GM12878 (cell line): ENCODE results near the gene MFAP1. TPM values are rescaled to one million over a fixed set of nuclear protein-coding genes. Genes with fewer than 3 reads are reported as not detected.

Source experiments
- microRNA counts: library from miRNA; unstranded; fragments of <30 nt; microRNA quantifications from one replicate; lab custom pipeline; 2016
- microRNA-seq: library from miRNA; unstranded; fragments of <30 nt; microRNA quantifications from one replicate; pipeline ENCODE4, GENCODE V29; 2018
- polyA plus RNA-seq, 11 experiments: library from polyadenylated mRNA; depleted of rRNA in 4 of 11; unstranded in 6 of 11; stranded (reverse) in 5 of 11; fragments of >200 nt; fragmentation: Nextera tagmentation in 4 of 11; fragmentation: Illumina TruSeq in 1 of 11; extraction: Ambion mirVana in 4 of 11; extraction: Trizol in 1 of 11; gene quantifications; 1 replicate in 1 of 11; 2 replicates in 10 of 11; pipeline versions ENCODE4 v1.2.1 to v1.2.3, GENCODE V29; 2011 to 2016; ENCODE audit warnings: inconsistent platforms in 2 of 11, missing spikeins in 2 of 11, low read depth in 1 of 11
- small RNA-seq: library from RNA; depleted of rRNA; stranded (forward); fragments of <200 nt; gene quantifications from one replicate; pipeline ENCODE3, GENCODE V24; 2014
- total RNA-seq, 4 experiments: library from RNA; depleted of rRNA in 3 of 4; stranded (reverse); fragments of >200 nt in 3 of 4; fragmentation: Illumina TruSeq in 1 of 4; extraction: Trizol in 1 of 4; gene quantifications; 2 replicates each; pipeline versions ENCODE4 v1.2.1 to v1.2.3, GENCODE V29; 2013 to 2021

MFAP1 gene
- total and polyA plus RNA-seq, 10 of the 15 experiments (the other 5 are each of a cell fraction or from before 2014, with no cell fraction given) = 24.5 to 67.3 (median 47.4) TPM

MicroRNA genes within 50 kb of the gene (microRNA counts, 767-probe panel; counts per million panel counts)
- 977 counts per million, percentile 26 among the panel's probes with 10 or more counts for microRNA hsa-miR-1282 (lab: Ali Mortazavi, UCI)

Small RNA genes within 50 kb of the gene (microRNA-seq; reads per million reads assigned to microRNA genes)
- gene MIR1282 = not detected

Small RNA genes within 50 kb of the gene (small RNA-seq; reads per million reads assigned to genes)
- gene MIR1282 = not detected
- gene RF00019 = not detected

Other genes with a start within 250 kb of the MFAP1 start
Only the 7 nearest of the 11 such genes appear.
- not detected in 2 replicates for gene CKMT1A, start 130.8 kb downstream of the MFAP1 start, total RNA-seq (2014; rRNA removed)
- not detected in 2 replicates for gene CKMT1A, start 130.8 kb downstream of the MFAP1 start, total RNA-seq (2014; rRNA removed; fragmentation: Illumina TruSeq; extraction: Trizol)
- gene CKMT1A, start 130.8 kb downstream of the MFAP1 start, total RNA-seq (2021) = 0.13 TPM in 1 of 2 replicates, not detected in the other
- not detected in 2 replicates for gene CKMT1A, start 130.8 kb downstream of the MFAP1 start, polyA plus RNA-seq (2011; rRNA removed)
- not detected in 2 replicates for gene CKMT1A, start 130.8 kb downstream of the MFAP1 start, polyA plus RNA-seq (2014; fragmentation: Illumina TruSeq; extraction: Trizol)
- gene CKMT1A, start 130.8 kb downstream of the MFAP1 start, polyA plus RNA-seq (2014; fragmentation: Nextera tagmentation; extraction: Ambion mirVana) = under 1 TPM in 1 of 2 experiments, not detected in 1; 0.05 TPM
- gene CKMT1A, start 130.8 kb downstream of the MFAP1 start, polyA plus RNA-seq (2014; rRNA removed) = not detected in 2 replicates
- gene CKMT1A, start 130.8 kb downstream of the MFAP1 start, polyA plus RNA-seq (2016; fragmentation: Nextera tagmentation; extraction: Ambion mirVana) = not detected
- gene PDIA3, start 78.3 kb downstream of the MFAP1 start, total RNA-seq (2014; rRNA removed) = 71.4 and 81.4 TPM in 2 replicates
- gene PDIA3, start 78.3 kb downstream of the MFAP1 start, total RNA-seq (2014; rRNA removed; fragmentation: Illumina TruSeq; extraction: Trizol) = 225 and 236 TPM in 2 replicates
- 330 and 340 TPM in 2 replicates for gene PDIA3, start 78.3 kb downstream of the MFAP1 start, total RNA-seq (2021)
- 126 and 149 TPM in 2 replicates for gene PDIA3, start 78.3 kb downstream of the MFAP1 start, polyA plus RNA-seq (2011; rRNA removed)
- gene PDIA3, start 78.3 kb downstream of the MFAP1 start, polyA plus RNA-seq (2014; fragmentation: Illumina TruSeq; extraction: Trizol) = 367 and 458 TPM in 2 replicates
- gene PDIA3, start 78.3 kb downstream of the MFAP1 start, polyA plus RNA-seq (2014; fragmentation: Nextera tagmentation; extraction: Ambion mirVana) = 10 to 100 TPM; 18.2 to 47.8 TPM
- 116 and 118 TPM in 2 replicates for gene PDIA3, start 78.3 kb downstream of the MFAP1 start, polyA plus RNA-seq (2014; rRNA removed)
- gene PDIA3, start 78.3 kb downstream of the MFAP1 start, polyA plus RNA-seq (2016; fragmentation: Nextera tagmentation; extraction: Ambion mirVana) = 100 to 1,000 TPM; 709 to 716 TPM
- 25.4 and 25.6 TPM in 2 replicates for gene ELL3, start 47.7 kb downstream of the MFAP1 start, total RNA-seq (2014; rRNA removed)
- gene ELL3, start 47.7 kb downstream of the MFAP1 start, total RNA-seq (2014; rRNA removed; fragmentation: Illumina TruSeq; extraction: Trizol) = 15.3 and 16.2 TPM in 2 replicates
- 12.9 and 15.0 TPM in 2 replicates for gene ELL3, start 47.7 kb downstream of the MFAP1 start, total RNA-seq (2021)
- gene ELL3, start 47.7 kb downstream of the MFAP1 start, polyA plus RNA-seq (2011; rRNA removed) = 23.1 and 29.9 TPM in 2 replicates
- gene ELL3, start 47.7 kb downstream of the MFAP1 start, polyA plus RNA-seq (2014; fragmentation: Illumina TruSeq; extraction: Trizol) = 17.0 and 17.3 TPM in 2 replicates
- 10 to 100 TPM; 19.6 to 26.4 TPM for gene ELL3, start 47.7 kb downstream of the MFAP1 start, polyA plus RNA-seq (2014; fragmentation: Nextera tagmentation; extraction: Ambion mirVana)
- 18.5 and 30.3 TPM in 2 replicates for gene ELL3, start 47.7 kb downstream of the MFAP1 start, polyA plus RNA-seq (2014; rRNA removed)
- 10 to 100 TPM; 18.8 to 20.8 TPM for gene ELL3, start 47.7 kb downstream of the MFAP1 start, polyA plus RNA-seq (2016; fragmentation: Nextera tagmentation; extraction: Ambion mirVana)
- 464 and 511 TPM in 2 replicates for gene SERF2, start 32.4 kb downstream of the MFAP1 start, total RNA-seq (2014; rRNA removed)
- 502 and 521 TPM in 2 replicates for gene SERF2, start 32.4 kb downstream of the MFAP1 start, total RNA-seq (2014; rRNA removed; fragmentation: Illumina TruSeq; extraction: Trizol)
- gene SERF2, start 32.4 kb downstream of the MFAP1 start, total RNA-seq (2021) = 905 and 909 TPM in 2 replicates
- gene SERF2, start 32.4 kb downstream of the MFAP1 start, polyA plus RNA-seq (2011; rRNA removed) = 480 and 731 TPM in 2 replicates
- 347 and 1,122 TPM in 2 replicates for gene SERF2, start 32.4 kb downstream of the MFAP1 start, polyA plus RNA-seq (2014; fragmentation: Illumina TruSeq; extraction: Trizol)
- 1,000 to 10,000 TPM; 4,056 to 4,159 TPM for gene SERF2, start 32.4 kb downstream of the MFAP1 start, polyA plus RNA-seq (2014; fragmentation: Nextera tagmentation; extraction: Ambion mirVana)
- 824 and 883 TPM in 2 replicates for gene SERF2, start 32.4 kb downstream of the MFAP1 start, polyA plus RNA-seq (2014; rRNA removed)
- gene SERF2, start 32.4 kb downstream of the MFAP1 start, polyA plus RNA-seq (2016; fragmentation: Nextera tagmentation; extraction: Ambion mirVana) = 1,000 to 10,000 TPM; 1,845 to 1,938 TPM
- gene SERINC4, start 24.5 kb downstream of the MFAP1 start, total RNA-seq (2014; rRNA removed) = 0.06 and 0.11 TPM in 2 replicates
- gene SERINC4, start 24.5 kb downstream of the MFAP1 start, total RNA-seq (2014; rRNA removed; fragmentation: Illumina TruSeq; extraction: Trizol) = 0.18 and 0.31 TPM in 2 replicates
- gene SERINC4, start 24.5 kb downstream of the MFAP1 start, total RNA-seq (2021) = 0.13 and 0.15 TPM in 2 replicates
- 0.78 and 0.96 TPM in 2 replicates for gene SERINC4, start 24.5 kb downstream of the MFAP1 start, polyA plus RNA-seq (2011; rRNA removed)
- gene SERINC4, start 24.5 kb downstream of the MFAP1 start, polyA plus RNA-seq (2014; fragmentation: Illumina TruSeq; extraction: Trizol) = 0.26 and 1.1 TPM in 2 replicates
- gene SERINC4, start 24.5 kb downstream of the MFAP1 start, polyA plus RNA-seq (2014; fragmentation: Nextera tagmentation; extraction: Ambion mirVana) = under 1 TPM; 0.16 to 0.26 TPM
- gene SERINC4, start 24.5 kb downstream of the MFAP1 start, polyA plus RNA-seq (2014; rRNA removed) = 0.06 and 0.26 TPM in 2 replicates
- under 1 TPM in 1 of 2 experiments, not detected in 1; 0.21 TPM for gene SERINC4, start 24.5 kb downstream of the MFAP1 start, polyA plus RNA-seq (2016; fragmentation: Nextera tagmentation; extraction: Ambion mirVana)
- 11.9 and 13.6 TPM in 2 replicates for gene HYPK, start 24.1 kb downstream of the MFAP1 start, total RNA-seq (2014; rRNA removed)
- 8.0 and 9.7 TPM in 2 replicates for gene HYPK, start 24.1 kb downstream of the MFAP1 start, total RNA-seq (2014; rRNA removed; fragmentation: Illumina TruSeq; extraction: Trizol)
- 16.4 and 17.2 TPM in 2 replicates for gene HYPK, start 24.1 kb downstream of the MFAP1 start, total RNA-seq (2021)
- gene HYPK, start 24.1 kb downstream of the MFAP1 start, polyA plus RNA-seq (2011; rRNA removed) = 16.2 and 17.9 TPM in 2 replicates
- gene HYPK, start 24.1 kb downstream of the MFAP1 start, polyA plus RNA-seq (2014; fragmentation: Illumina TruSeq; extraction: Trizol) = 12.6 and 28.2 TPM in 2 replicates
- gene HYPK, start 24.1 kb downstream of the MFAP1 start, polyA plus RNA-seq (2014; fragmentation: Nextera tagmentation; extraction: Ambion mirVana) = 10 to 100 TPM in 1 of 2 experiments, 1 to 10 TPM in 1; 8.6 to 11.0 TPM
- 20.3 and 23.3 TPM in 2 replicates for gene HYPK, start 24.1 kb downstream of the MFAP1 start, polyA plus RNA-seq (2014; rRNA removed)
- 10 to 100 TPM; 35.2 to 38.4 TPM for gene HYPK, start 24.1 kb downstream of the MFAP1 start, polyA plus RNA-seq (2016; fragmentation: Nextera tagmentation; extraction: Ambion mirVana)
- 41.9 and 49.5 TPM in 2 replicates for gene WDR76, start 2.3 kb upstream of the MFAP1 start, total RNA-seq (2014; rRNA removed)
- 59.7 and 63.2 TPM in 2 replicates for gene WDR76, start 2.3 kb upstream of the MFAP1 start, total RNA-seq (2014; rRNA removed; fragmentation: Illumina TruSeq; extraction: Trizol)
- 43.0 and 46.7 TPM in 2 replicates for gene WDR76, start 2.3 kb upstream of the MFAP1 start, total RNA-seq (2021)
- gene WDR76, start 2.3 kb upstream of the MFAP1 start, polyA plus RNA-seq (2011; rRNA removed) = 30.3 and 39.2 TPM in 2 replicates
- 58.3 and 74.3 TPM in 2 replicates for gene WDR76, start 2.3 kb upstream of the MFAP1 start, polyA plus RNA-seq (2014; fragmentation: Illumina TruSeq; extraction: Trizol)
- 10 to 100 TPM in 1 of 2 experiments, 1 to 10 TPM in 1; 8.0 to 20.9 TPM for gene WDR76, start 2.3 kb upstream of the MFAP1 start, polyA plus RNA-seq (2014; fragmentation: Nextera tagmentation; extraction: Ambion mirVana)
- 28.3 and 38.8 TPM in 2 replicates for gene WDR76, start 2.3 kb upstream of the MFAP1 start, polyA plus RNA-seq (2014; rRNA removed)
- gene WDR76, start 2.3 kb upstream of the MFAP1 start, polyA plus RNA-seq (2016; fragmentation: Nextera tagmentation; extraction: Ambion mirVana) = 10 to 100 TPM; 22.0 to 27.4 TPM